SJSA1 (cell line): Measurements from ENCODE around the gene SKIL. TPM values are rescaled to one million over a fixed set of nuclear protein-coding genes. Genes with fewer than 3 reads are reported as not detected.
"Not testable (repeated sequence)": the region's sequence is repeated elsewhere in the genome, so short reads cannot be mapped to it uniquely, and the experiment has no call there.

Experiments used
- DNase-seq, 2 experiments: peaks; one replicate each; pipeline ENCODE4 v3.0.0-alpha.2; 2015 to 2020; ENCODE audit warnings: low spot score in 2 of 2, low read depth in 1 of 2
- H3K27ac ChIP-seq: fragments of 250-450 bp; sonication (Bioruptor Pico); 2 replicates; pipeline ENCODE4 v1.5.1; 2020; ENCODE audit warnings: mild to moderate bottlenecking, moderate library complexity
- H3K27me3 ChIP-seq: fragments of 250-450 bp; sonication (Bioruptor Pico); replicated peaks from 2 replicates; pipeline ENCODE4 v1.5.1; 2020; ENCODE audit warnings: mild to moderate bottlenecking, moderate library complexity
- H3K36me3 ChIP-seq: fragments of 250-450 bp; sonication (Bioruptor Pico); 2 replicates; pipeline ENCODE4 v1.5.1; 2020; ENCODE audit warnings: mild to moderate bottlenecking
- H3K4me1 ChIP-seq: fragments of 250-450 bp; sonication (Bioruptor Pico); replicated peaks from 2 replicates; pipeline ENCODE4 v1.6.1; 2021; ENCODE audit warnings: mild to moderate bottlenecking
- H3K4me3 ChIP-seq: fragments of 250-450 bp; sonication (Bioruptor Pico); 2 replicates; pipeline ENCODE4 v1.5.1; 2020; ENCODE audit warnings: mild to moderate bottlenecking
- H3K9me3 ChIP-seq: fragments of 250-450 bp; sonication (Bioruptor Pico); replicated peaks from 2 replicates; pipeline ENCODE4 v1.5.1; 2020; ENCODE audit warnings: mild to moderate bottlenecking
- total RNA-seq: library from RNA; depleted of rRNA; stranded (reverse); fragments of >200 nt; shearing (Covaris generic); gene quantifications from 2 replicates; pipeline ENCODE4 v1.2.3, GENCODE V29; 2014

Gene SKIL
- total RNA-seq, 1 experiment from 2014 or later, result 51.5 TPM

DNA sequence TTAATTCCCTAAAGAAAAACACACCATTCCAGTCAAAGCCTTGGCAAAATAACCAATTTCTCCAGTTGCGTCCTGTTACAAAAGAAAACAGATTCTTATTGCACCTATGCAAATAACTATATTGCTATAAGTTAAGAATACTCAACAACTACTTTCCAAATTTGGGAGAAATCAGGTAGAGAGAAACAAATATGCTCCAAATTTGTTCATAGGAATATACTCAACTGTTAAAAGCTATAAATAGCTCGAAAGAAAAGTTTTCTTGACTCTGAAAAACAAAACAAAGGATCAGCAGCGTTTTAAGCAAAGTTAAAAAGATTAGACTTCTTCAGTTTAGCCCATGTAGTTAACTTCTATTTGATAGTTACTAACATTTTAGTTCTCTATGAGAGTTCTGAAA is 20.1 kb upstream of the SKIL start:
- DNase-seq, result no peak
- no peaks in the 10 kb centered on the region for H3K9me3 ChIP-seq
- no peaks in the 10 kb centered on the region for H3K4me1 ChIP-seq
- no peak overlapping the region for H3K4me3 ChIP-seq
- H3K27me3 ChIP-seq, result no peaks in the 10 kb centered on the region
- H3K36me3 ChIP-seq, result no peaks in the 10 kb centered on the region
- H3K27ac ChIP-seq, result no peak overlapping the region

DNA sequence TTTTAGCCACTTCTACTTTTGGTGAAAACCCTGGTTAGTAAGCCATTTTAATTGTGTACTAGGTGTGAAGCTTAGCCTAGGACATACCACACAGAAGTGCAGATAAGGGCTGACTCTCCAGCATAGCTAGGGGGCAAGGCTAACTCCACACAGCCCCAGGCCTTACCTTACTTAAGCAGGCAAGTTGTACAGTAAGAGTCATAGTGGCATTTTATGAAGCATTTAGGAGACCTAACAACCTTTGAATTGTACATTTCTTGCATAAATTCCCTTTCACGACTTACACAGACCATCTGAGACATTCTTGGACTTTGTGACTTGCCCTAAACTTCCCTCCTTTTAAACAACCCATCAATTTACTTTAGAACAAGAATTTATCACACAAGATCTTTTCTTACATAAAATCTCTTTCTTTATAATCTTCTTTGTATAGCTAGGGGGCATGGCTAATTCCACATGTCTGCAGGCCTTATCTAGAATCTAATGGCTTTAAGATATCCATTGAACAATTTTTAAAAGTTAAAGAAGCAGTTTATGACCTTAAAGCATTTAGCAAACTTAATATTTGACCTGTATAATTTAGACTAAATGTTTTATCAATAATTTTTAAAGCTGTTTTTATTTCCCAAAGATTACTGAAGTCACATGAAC is 18.7 kb upstream of the SKIL start:
- no peak overlapping the region for H3K27ac ChIP-seq
- no peaks in the 10 kb centered on the region for H3K27me3 ChIP-seq
- DNase-seq, result no peak
- H3K36me3 ChIP-seq, result no peaks in the 10 kb centered on the region
- no peaks in the 10 kb centered on the region for H3K9me3 ChIP-seq
- no peaks in the 10 kb centered on the region for H3K4me1 ChIP-seq
- H3K4me3 ChIP-seq, result no peak overlapping the region

DNA sequence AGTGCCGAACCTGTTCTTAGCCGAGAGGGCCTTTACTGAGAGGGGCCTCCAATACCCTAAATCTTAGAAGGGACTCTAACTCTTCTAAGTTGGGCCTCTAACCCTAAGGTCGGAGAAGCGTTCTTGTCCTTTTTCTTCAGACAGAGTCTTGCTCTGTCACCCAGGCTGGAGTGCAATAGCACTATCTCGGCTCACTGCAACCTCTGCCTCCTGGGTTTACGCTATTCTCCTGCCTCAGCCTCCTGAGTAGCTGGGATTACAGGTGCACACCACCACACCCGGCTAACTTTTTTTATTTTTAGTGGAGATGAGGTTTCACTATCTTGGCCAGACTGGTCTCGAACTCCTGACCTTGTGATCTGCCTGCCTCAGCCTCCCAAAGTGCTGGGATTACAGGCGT is 15.2 kb upstream of the SKIL start:
- H3K9me3 ChIP-seq, H3K4me3 ChIP-seq, H3K36me3 ChIP-seq, DNase-seq, H3K27ac ChIP-seq, H3K27me3 ChIP-seq, H3K4me1 ChIP-seq: not testable (repeated sequence)

DNA sequence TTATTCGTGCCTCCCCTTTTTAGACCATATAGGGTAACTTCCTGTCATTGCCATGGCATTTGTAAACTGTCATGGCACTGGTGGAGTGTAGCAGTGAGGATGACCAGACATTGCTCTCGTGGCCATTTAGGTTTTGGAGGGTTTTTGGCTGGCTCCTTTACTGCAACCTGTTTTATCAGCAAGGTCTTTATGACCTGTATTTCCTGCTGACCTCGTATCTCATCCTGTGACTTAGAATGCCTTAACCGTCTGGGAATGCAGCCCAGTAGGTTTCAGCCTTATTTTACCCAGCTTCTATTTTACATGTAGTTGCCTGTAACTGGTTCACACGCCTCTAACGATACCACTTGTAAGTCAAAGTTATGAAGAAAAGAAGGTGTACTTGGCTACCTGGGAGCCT is 13.7 kb upstream of the SKIL start:
- not testable (repeated sequence) for H3K27ac ChIP-seq, H3K4me3 ChIP-seq, H3K4me1 ChIP-seq, DNase-seq, H3K36me3 ChIP-seq, H3K27me3 ChIP-seq, H3K9me3 ChIP-seq

DNA sequence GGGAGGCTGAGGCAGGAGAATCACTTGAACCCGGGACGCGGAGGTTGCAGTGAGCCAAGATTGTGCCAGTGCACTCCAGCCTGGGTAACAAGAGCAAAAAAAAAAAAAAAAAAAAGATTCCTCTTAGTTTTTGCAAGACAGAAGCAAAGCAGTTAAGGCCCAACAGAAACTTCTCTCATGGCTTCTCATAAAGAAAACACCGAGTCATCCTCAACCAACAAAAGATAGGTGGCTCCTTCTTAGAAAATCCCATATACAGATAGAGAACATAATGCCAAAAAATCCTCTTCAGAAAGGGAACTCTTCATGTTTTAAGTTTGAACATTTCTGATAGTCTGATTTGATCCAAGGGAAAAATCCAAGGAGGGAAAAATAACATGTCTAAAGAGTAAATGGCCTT is 12.5 kb upstream of the SKIL start:
- DNase-seq, result no peak
- Histone ChIP-seq H3K9me3 (no peaks in the 10 kb centered on the region), H3K27ac (no peak overlapping the region), H3K36me3 (no peaks in the 10 kb centered on the region), H3K4me3 (no peak overlapping the region), H3K27me3 (no peaks in the 10 kb centered on the region), H3K4me1 (no peaks in the 10 kb centered on the region)

DNA sequence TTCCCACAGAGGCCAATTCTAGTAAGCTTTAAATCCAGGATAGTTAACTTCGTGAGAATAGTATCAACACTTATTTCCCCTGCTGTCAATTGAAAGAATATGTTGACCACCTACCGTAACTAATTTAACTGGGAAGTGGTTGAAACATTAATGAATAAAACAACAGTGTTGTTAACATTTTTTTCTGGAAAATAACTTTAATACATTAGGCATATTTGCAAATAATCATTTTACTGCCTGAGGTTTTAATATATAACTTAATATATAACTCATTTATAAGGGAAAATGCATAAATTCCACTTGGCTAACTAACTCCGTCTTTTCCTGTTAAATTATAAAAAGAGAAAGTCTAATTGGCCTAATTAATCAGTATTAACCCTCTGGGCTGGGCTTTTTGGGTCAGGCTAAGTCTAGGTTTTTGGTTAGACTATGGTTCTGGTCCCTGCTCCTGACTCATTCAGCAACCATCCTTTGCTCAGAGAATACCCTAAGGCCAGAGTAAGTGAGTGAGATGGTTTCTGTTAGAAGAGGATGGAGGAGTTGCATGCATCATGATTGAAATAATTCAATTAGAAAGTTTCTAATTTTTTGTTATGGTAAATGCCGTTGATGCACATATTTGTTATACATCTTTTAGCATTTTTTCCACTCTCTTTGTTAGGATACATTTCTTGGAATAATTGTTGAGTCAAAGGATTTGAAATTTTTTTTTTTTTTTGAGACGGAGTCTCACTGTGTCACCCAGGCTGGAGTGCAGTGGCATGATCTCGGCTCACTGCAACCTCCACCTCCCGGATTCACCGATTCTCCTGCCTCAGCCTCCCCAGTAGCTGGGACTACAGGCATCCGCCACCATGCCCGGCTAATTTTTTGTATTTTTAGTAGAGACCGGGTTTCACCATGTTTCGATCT is 10.8 kb upstream of the SKIL start:
- H3K4me1 ChIP-seq, result no peaks in the 10 kb centered on the region
- no peaks in the 10 kb centered on the region for H3K27me3 ChIP-seq
- no peaks in the 10 kb centered on the region for H3K36me3 ChIP-seq
- DNase-seq, result no peak
- no peak overlapping the region for H3K27ac ChIP-seq
- H3K9me3 ChIP-seq, result no peaks in the 10 kb centered on the region
- H3K4me3 ChIP-seq, result no peak overlapping the region

DNA sequence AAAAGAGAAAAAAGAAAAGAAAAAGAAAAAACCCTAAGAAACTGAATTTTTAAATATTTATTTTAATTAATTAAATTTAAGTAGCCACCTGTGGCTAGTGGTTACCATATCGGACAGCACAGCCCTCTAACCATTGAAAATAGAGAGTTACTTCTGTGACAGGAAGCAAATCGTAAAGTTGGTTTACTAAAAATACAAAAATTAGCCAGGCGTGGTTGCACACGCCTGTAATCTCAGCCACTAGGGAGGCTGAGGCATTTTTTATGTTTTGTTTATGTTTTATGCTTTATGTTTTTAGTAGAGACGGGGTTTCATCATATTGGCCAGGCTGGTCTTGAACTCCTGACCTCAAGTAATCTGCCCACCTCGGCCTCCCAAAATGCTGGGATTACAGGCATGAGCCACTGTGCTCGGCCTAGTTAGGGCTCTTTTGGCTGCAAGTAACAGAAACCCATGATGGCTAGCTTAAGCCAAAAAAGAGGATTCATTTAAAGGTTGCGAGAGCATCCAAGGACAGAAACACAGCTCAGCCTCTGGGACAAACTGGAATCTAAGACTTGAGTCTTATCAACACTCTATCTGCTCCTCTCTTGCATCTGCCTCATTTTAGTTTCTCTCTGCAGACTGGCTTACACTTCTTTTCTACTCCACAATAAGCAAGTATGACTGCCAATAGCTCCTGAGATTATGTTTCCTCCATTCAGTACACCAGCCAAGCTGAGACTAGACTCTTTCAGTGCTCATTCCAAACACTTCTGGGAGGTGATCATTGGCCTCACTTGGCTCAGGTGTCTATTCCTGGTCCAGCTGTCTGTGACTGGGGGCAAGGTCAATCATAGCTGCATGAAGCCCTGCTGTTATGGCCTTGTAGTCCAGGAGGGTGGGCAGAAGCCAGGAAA is 6.8 kb upstream of the SKIL start:
- no peaks in the 10 kb centered on the region for H3K36me3 ChIP-seq
- peaks cover 22% of the 10 kb centered on the region for H3K4me1 ChIP-seq
- H3K27me3 ChIP-seq, result no peaks in the 10 kb centered on the region
- DNase-seq, result no peak
- no peak overlapping the region for H3K4me3 ChIP-seq
- H3K9me3 ChIP-seq, result no peaks in the 10 kb centered on the region
- no peak overlapping the region for H3K27ac ChIP-seq

DNA sequence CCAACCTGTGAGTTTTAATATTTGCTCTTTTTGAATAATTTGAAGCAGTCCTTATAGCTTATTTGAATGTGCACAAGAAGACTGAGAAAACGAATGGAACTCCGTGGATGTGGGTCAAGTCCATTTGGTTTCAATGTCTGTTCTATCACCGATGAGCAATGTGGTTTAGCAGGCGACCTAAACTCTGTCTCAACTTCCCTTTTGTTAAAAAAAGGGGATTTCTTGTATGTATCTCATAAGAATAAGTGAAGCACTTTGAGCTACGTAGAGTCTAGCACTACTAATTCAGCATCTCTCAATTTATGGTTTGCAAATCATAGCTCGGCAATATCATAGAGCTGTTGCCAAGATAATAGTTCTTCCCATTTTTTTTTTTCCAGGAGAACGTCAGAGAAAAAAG is 4.6 kb upstream of the SKIL start:
- Histone ChIP-seq H3K4me1 (peaks cover 27% of the 10 kb centered on the region), H3K4me3 (no peak overlapping the region), H3K36me3 (peaks cover 5% of the 10 kb centered on the region), H3K27me3 (no peaks in the 10 kb centered on the region), H3K9me3 (no peaks in the 10 kb centered on the region), H3K27ac (no peak overlapping the region)
- DNase-seq, result no peak

DNA sequence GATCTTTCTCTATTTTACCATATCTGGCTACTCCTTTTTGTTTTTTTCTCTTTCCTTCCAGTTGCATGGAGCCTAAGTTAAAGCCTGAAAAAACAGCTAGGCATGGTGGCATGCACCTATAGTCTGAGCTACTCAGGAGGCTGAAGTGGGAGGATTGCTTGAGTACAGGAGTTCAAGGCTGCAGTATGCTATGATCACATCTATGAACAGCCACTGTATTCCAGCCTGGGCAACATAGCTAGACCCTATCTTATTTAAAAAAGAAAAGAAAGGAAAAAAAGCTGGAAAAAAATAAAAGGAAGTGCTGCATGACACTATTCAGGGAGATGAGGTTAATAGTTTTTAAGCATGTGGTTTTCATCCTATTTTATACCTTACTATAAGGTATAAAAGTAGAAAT is 4.0 kb upstream of the SKIL start:
- Histone ChIP-seq H3K4me1 (peaks cover 27% of the 10 kb centered on the region), H3K36me3 (peaks cover 6% of the 10 kb centered on the region), H3K27me3 (no peaks in the 10 kb centered on the region), H3K27ac (no peak overlapping the region), H3K9me3 (no peaks in the 10 kb centered on the region), H3K4me3 (no peak overlapping the region)
- no peak for DNase-seq

DNA sequence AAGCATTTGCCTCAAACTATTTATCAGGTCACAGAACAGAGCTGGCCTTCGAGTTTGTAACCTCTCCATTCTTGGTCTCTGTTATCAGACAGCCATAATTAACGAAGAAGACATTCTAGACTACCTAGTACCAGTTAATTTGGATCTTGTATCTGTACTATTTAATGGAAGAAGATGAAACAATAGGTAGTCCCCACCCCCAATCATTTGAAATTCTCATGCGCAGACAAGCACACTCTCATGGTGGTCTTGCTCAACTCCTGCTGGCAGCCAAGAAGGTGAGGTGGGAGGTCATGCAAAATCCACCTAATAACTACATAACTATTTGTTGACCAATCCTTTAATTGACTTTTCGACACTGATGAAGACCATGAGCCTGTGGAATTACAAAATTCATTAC is 2.8 kb upstream of the SKIL start:
- no peak for DNase-seq
- Histone ChIP-seq H3K9me3 (no peaks in the 10 kb centered on the region), H3K4me1 (peaks cover 34% of the 10 kb centered on the region), H3K27me3 (no peaks in the 10 kb centered on the region), H3K4me3 (no peak overlapping the region), H3K36me3 (peaks cover 16% of the 10 kb centered on the region), H3K27ac (no peak overlapping the region)

DNA sequence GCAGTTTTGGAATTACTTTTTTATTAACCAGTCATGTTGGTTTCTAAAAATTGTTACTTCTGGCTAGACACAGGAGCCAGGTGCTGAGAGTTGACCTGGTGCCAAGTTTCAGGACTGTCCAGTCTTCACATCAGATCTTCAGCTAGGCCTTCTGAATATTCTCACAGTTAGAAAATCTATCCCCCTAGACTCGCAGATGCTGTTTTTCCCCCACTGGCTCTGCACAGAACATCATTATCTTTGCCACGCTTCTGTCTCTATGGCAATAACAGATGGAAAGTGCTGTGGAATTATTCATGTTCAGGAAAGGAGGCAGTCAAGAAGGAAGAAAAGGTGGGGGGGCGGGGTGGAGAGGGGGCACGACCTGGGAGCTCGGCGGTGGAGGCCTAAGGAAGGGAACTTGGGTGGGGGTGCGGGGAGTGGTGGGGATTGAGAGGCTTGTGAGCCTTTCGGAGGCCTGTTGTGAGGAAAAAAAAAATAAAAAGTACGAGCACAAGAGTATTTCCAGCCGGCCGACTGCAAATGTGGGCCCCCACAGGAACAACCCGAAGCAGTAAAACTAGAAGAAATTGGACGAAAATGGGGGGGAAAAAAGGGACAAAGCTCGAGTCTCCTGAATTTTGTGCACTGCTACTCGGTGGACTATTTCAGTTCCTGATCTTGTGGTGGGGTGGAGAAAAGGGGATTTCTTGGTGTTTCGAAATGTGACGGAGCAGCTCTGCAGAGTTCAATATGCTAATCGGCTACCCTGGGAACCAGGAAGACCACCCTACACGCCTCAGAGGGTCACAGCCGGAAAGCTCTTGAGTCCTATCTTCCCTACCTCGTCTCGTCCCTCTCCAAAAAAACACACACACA is 1.5 kb upstream of the SKIL start:
- peaks cover 28% of the 10 kb centered on the region for H3K36me3 ChIP-seq
- H3K9me3 ChIP-seq, result no peaks in the 10 kb centered on the region
- peak overlapping the region; percentile 88 for H3K27ac ChIP-seq
- H3K27me3 ChIP-seq, result no peaks in the 10 kb centered on the region
- peak overlapping the region; percentile 85 for H3K4me3 ChIP-seq
- peak; percentile 46 to 70 for DNase-seq
- peaks cover 46% of the 10 kb centered on the region for H3K4me1 ChIP-seq

DNA sequence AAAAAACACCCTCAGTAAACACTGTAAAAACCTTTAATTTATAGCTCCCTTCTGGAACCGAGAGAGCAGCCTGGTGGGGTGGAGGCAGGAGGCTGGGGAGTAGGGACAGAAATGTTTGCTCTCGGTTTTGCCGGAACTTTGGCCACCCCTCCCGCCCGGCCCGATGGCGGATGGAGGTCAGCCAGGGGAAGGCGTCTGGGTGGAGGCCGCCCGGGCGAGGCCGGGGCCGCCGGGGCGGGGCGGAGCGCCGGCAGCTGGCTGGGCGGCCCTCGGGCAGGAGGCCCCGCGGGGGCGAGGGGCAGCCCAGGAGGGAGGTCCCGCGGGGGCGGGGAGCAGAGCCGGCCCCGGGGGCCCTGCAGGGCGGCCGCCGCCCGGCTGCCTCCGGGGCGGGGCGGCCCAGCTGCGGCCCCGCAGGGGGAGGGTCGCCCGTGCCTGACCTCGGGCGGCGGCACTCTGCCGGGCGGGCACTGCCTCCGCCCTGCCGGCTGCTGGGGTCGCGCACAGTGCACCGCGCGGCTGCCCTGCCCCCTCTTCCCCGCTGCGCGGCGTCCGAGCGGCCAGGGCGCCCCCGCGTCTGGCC is 829 bp upstream of the SKIL start:
- peak in 1 of 2 experiments; percentile 89 for DNase-seq
- Histone ChIP-seq H3K4me3 (peak overlapping the region; percentile 85), H3K27me3 (no peaks in the 10 kb centered on the region), H3K36me3 (peaks cover 35% of the 10 kb centered on the region), H3K27ac (peak overlapping the region; percentile 88), H3K4me1 (peaks cover 53% of the 10 kb centered on the region), H3K9me3 (no peaks in the 10 kb centered on the region)
